Lung microvascular endothelial cell (primary cell): Measurements from ENCODE around the gene NFATC1. TPM values are rescaled to one million over a fixed set of nuclear protein-coding genes. Genes with fewer than 3 reads are reported as not detected.
A peak's percentile ranks its signal among the peaks of the same experiment; 100 is the strongest.

Experiments
- DNase-seq, 2 donors: peaks; one replicate each; pipeline versions ENCODE4 v3.0.0 to v3.0.0-alpha.2; 2010; ENCODE audit warnings: low read depth in 2 of 2
- total RNA-seq: library from RNA; depleted of rRNA; stranded (reverse); fragments of >200 nt; gene quantifications from 2 replicates; pipeline ENCODE4 v1.2.1, GENCODE V29; 2014

NFATC1 gene
- total RNA-seq, 1 donor from 2014 or later, result 20.8 TPM

GRCh38 chr18:79552696-79553095, 157.0 kb downstream of the NFATC1 start:
- no peak for DNase-seq

- no peak for DNase-seq
Measured at GRCh38 chr18:79553154-79553553, 157.4 kb downstream of the NFATC1 start.

- no peak for DNase-seq
Measured at GRCh38 chr18:79553696-79554095, 158.0 kb downstream of the NFATC1 start.

GRCh38 chr18:79554321-79554720, 158.6 kb downstream of the NFATC1 start:
- DNase-seq, result no peak

GRCh38 chr18:79554945-79555645, 159.4 kb downstream of the NFATC1 start:
- DNase-seq, result no peak

- DNase-seq, result no peak
Measured at GRCh38 chr18:79555885-79556284, 160.2 kb downstream of the NFATC1 start.

- no peak for DNase-seq
Measured at GRCh38 chr18:79556829-79557585, 161.3 kb downstream of the NFATC1 start.

- DNase-seq, result no peak
Measured at GRCh38 chr18:79558196-79558932, 162.6 kb downstream of the NFATC1 start.

GRCh38 chr18:79558933-79559416, 163.2 kb downstream of the NFATC1 start:
- no peak for DNase-seq

- no peak for DNase-seq
Measured at GRCh38 chr18:79559436-79559835, 163.7 kb downstream of the NFATC1 start.

- no peak for DNase-seq
Measured at GRCh38 chr18:79560042-79560860, 164.5 kb downstream of the NFATC1 start.

GRCh38 chr18:79560861-79561210, 165.1 kb downstream of the NFATC1 start:
- no peak for DNase-seq

GRCh38 chr18:79563949-79564348, 168.2 kb downstream of the NFATC1 start:
- no peak for DNase-seq

- no peak for DNase-seq
Measured at GRCh38 chr18:79564441-79564840, 168.7 kb downstream of the NFATC1 start.

- no peak for DNase-seq
Measured at GRCh38 chr18:79566771-79567431, 171.2 kb downstream of the NFATC1 start.

GRCh38 chr18:79567481-79568147, 171.9 kb downstream of the NFATC1 start:
- DNase-seq, result peak; percentile 38 to 90

- no peak for DNase-seq
Measured at GRCh38 chr18:79568543-79569205, 172.9 kb downstream of the NFATC1 start.

GRCh38 chr18:79569720-79570119, 174.0 kb downstream of the NFATC1 start:
- no peak for DNase-seq
